Epithelial cell of proximal tubule (primary cell): Measurements from ENCODE around the gene CCDC187. TPM values are rescaled to one million over a fixed set of nuclear protein-coding genes. Genes with fewer than 3 reads are reported as not detected.

ENCODE experiments used
- DNase-seq: peaks from one replicate; pipeline ENCODE4 v3.0.0-alpha.2; 2011; ENCODE audit warnings: low read depth
- H3K4me3 ChIP-seq: 2 replicates; pipeline ENCODE4 v1.5.1; 2011; ENCODE audit warnings: low read depth, mild to moderate bottlenecking, low read length
- CTCF ChIP-seq: conservative IDR thresholded peaks from 2 replicates; pipeline ENCODE4 v1.5.1; 2012; ENCODE audit warnings: low read depth, mild to moderate bottlenecking, low read length
- total RNA-seq: library from RNA; depleted of rRNA; stranded (reverse); fragments of >200 nt; gene quantifications from 2 replicates; pipeline ENCODE4 v1.2.3, GENCODE V29; 2015

Gene CCDC187
- total RNA-seq, 1 donor from 2014 or later = 0.75 TPM

- peak; percentile 90 for TF ChIP-seq CTCF
- H3K4me3 ChIP-seq = no peak overlapping the region
- DNase-seq = no peak
Measured at GRCh38 chr9:136225748-136226679, 77.9 kb downstream of the CCDC187 start.

- no peak for TF ChIP-seq CTCF
- H3K4me3 ChIP-seq = no peak overlapping the region
- DNase-seq = no peak
Measured at GRCh38 chr9:136225366-136225747, 78.5 kb downstream of the CCDC187 start.

GRCh38 chr9:136223871-136224640 is 79.8 kb downstream of the CCDC187 start:
- no peak for TF ChIP-seq CTCF
- H3K4me3 ChIP-seq = no peak overlapping the region
- DNase-seq = no peak

GRCh38 chr9:136222906-136223285 is 81.0 kb downstream of the CCDC187 start:
- no peak for DNase-seq
- H3K4me3 ChIP-seq = no peak overlapping the region
- no peak for TF ChIP-seq CTCF

GRCh38 chr9:136222166-136222905 is 81.6 kb downstream of the CCDC187 start:
- no peak for TF ChIP-seq CTCF
- no peak overlapping the region for H3K4me3 ChIP-seq
- DNase-seq = no peak

- no peak for TF ChIP-seq CTCF
- DNase-seq = no peak
- no peak overlapping the region for H3K4me3 ChIP-seq
Measured at GRCh38 chr9:136220017-136220729, 83.7 kb downstream of the CCDC187 start.
